HG02840 (cell line): ENCODE measurements around the gene GIPC1.
"Not testable (repeated sequence)": the region's sequence is repeated elsewhere in the genome, so short reads cannot be mapped to it uniquely, and the experiment has no call there.

Source experiments
- ATAC-seq: cut with Tn5 transposase; IDR thresholded peaks from one replicate; pipeline ENCODE4 v1.9.1; 2021; ENCODE audit warnings: mild to moderate bottlenecking, moderate library complexity, moderate number of reproducible peaks; ENCODE audit not compliant: unreplicated experiment, low FRiP score

The GIPC1 gene

GRCh38 chr19:14517840-14518505 lies 22.0 kb upstream of the GIPC1 start, which contains the start of gene DNAJB1:
DNAJB1 (minus strand) TSS chr19:14518397; CDS start chr19:14518349, 48 bp downstream.
- ATAC-seq, result peak; percentile 72

- ATAC-seq, result no peak
Measured at GRCh38 chr19:14517446-14517839, 21.5 kb upstream of the GIPC1 start.

GRCh38 chr19:14516746-14517438 lies 21.0 kb upstream of the GIPC1 start:
- no peak for ATAC-seq

GRCh38 chr19:14516048-14516534 lies 20.2 kb upstream of the GIPC1 start:
- no peak for ATAC-seq

- ATAC-seq, result no peak
Measured at GRCh38 chr19:14515501-14516047, 19.6 kb upstream of the GIPC1 start.

GRCh38 chr19:14514215-14514863 lies 18.4 kb upstream of the GIPC1 start:
- ATAC-seq, result no peak

GRCh38 chr19:14512406-14512961 lies 16.6 kb upstream of the GIPC1 start:
- ATAC-seq, result no peak

GRCh38 chr19:14511229-14511593 lies 15.3 kb upstream of the GIPC1 start:
- ATAC-seq, result no peak

- ATAC-seq, result no peak
Measured at GRCh38 chr19:14510311-14511228, 14.6 kb upstream of the GIPC1 start.

GRCh38 chr19:14507704-14508542 lies 12.0 kb upstream of the GIPC1 start:
- no peak for ATAC-seq

- no peak for ATAC-seq
Measured at GRCh38 chr19:14505488-14506239, 9.7 kb upstream of the GIPC1 start.

- ATAC-seq, result not testable (repeated sequence)
Measured at GRCh38 chr19:14504575-14504974, 8.6 kb upstream of the GIPC1 start.

GRCh38 chr19:14503285-14503684 lies 7.4 kb upstream of the GIPC1 start:
- no peak for ATAC-seq

GRCh38 chr19:14502334-14503092 lies 6.6 kb upstream of the GIPC1 start:
- ATAC-seq, result no peak

- ATAC-seq, result no peak
Measured at GRCh38 chr19:14497228-14497921, 1.4 kb upstream of the GIPC1 start.

GRCh38 chr19:14496834-14497227 lies 904 bp upstream of the GIPC1 start:
- no peak for ATAC-seq

GRCh38 chr19:14495672-14496028 lies 277 bp downstream of the GIPC1 start:
- no peak for ATAC-seq
